HepG2 (cell line): Measurements from ENCODE around the gene LAMTOR1. TPM values are rescaled to one million over a fixed set of nuclear protein-coding genes. Genes with fewer than 3 reads are reported as not detected.

Experiments
- KDM3A ChIP-seq: IDR thresholded peaks from 2 replicates; pipeline ENCODE4 v1.6.1; 2018; ENCODE audit warnings: low read depth, missing compliant biosample characterization
- REXO4 ChIP-seq: sonication (generic); formaldehyde crosslinking; IDR thresholded peaks from 2 replicates; pipeline ENCODE4 v1.8.0; 2022; ENCODE audit warnings: missing genetic modification reagents, mild to moderate bottlenecking, borderline replicate concordance
- SRF ChIP-seq: IDR thresholded peaks from 2 replicates; pipeline ENCODE4 v1.6.1; 2011; ENCODE audit warnings: mild to moderate bottlenecking, low read depth, low read length, moderate library complexity
- SUZ12 ChIP-seq: fragments of 150-350 bp; IDR thresholded peaks from 2 replicates; pipeline ENCODE4 v1.6.1; 2014; ENCODE audit warnings: low read depth, low read length
- U2AF1 ChIP-seq: fragments of 200-400 bp; formaldehyde crosslinking; optimal IDR thresholded peaks from 2 replicates; pipeline ENCODE3; 2017; ENCODE audit warnings: mild to moderate bottlenecking, low read depth, low read length
- ZFX ChIP-seq: sonication (generic); formaldehyde crosslinking; IDR thresholded peaks from 2 replicates; pipeline ENCODE4 v1.4.0; 2020; ENCODE audit warnings: mild to moderate bottlenecking, low read depth, missing genetic modification reagents, moderate library complexity
- ZNF652 ChIP-seq: IDR thresholded peaks from 2 replicates; pipeline ENCODE4 v1.6.1; 2016; ENCODE audit warnings: low read depth, borderline replicate concordance
- polyA plus RNA-seq, 8 experiments: library from polyadenylated mRNA; depleted of rRNA in 3 of 8; stranded (reverse) in 7 of 8; unstranded in 1 of 8; fragments of >200 nt; fragmentation: Illumina TruSeq in 4 of 8; extraction: Trizol in 4 of 8; gene quantifications; 2 replicates each; pipeline versions ENCODE4 v1.2.1 to v1.2.3, GENCODE V29; 2011 to 2016; ENCODE audit warnings: low read depth in 4 of 8, missing spikeins in 1 of 8, mixed read lengths in 1 of 8; ENCODE audit not compliant: insufficient read depth in 1 of 8
- total RNA-seq, 5 experiments: library from RNA; depleted of rRNA; stranded (reverse); fragments of >200 nt; fragmentation: Illumina TruSeq; extraction: Trizol; gene quantifications; 2 replicates each; pipeline ENCODE4 v1.2.3, GENCODE V29; 2016; ENCODE audit warnings: low read depth in 1 of 5
- TF ChIP-seq, protein P1 (sequence below): sonication (generic); formaldehyde crosslinking; IDR thresholded peaks from 2 replicates; pipeline ENCODE4 v1.5.0; 2020; ENCODE audit warnings: mild to moderate bottlenecking, missing genetic modification reagents, borderline replicate concordance
- TF ChIP-seq, protein P2 (sequence below): sonication (generic); formaldehyde crosslinking; IDR thresholded peaks from 2 replicates; pipeline ENCODE4 v1.5.0; 2020; ENCODE audit warnings: missing genetic modification reagents
- TF ChIP-seq, protein P3 (sequence below): sonication (generic); formaldehyde crosslinking; IDR thresholded peaks from 2 replicates; pipeline ENCODE4 v1.4.0; 2020; ENCODE audit warnings: missing genetic modification reagents
- TF ChIP-seq, protein P4 (sequence below): sonication (generic); formaldehyde crosslinking; conservative IDR thresholded peaks from 2 replicates; pipeline ENCODE4 v1.8.0; 2022; ENCODE audit warnings: low read depth, missing genetic modification reagents

The LAMTOR1 gene
- total and polyA plus RNA-seq, 2 of the 13 experiments (the other 11 are each of a cell fraction or from before 2014, with no cell fraction given) = 60.4 to 66.0 TPM

DNA sequence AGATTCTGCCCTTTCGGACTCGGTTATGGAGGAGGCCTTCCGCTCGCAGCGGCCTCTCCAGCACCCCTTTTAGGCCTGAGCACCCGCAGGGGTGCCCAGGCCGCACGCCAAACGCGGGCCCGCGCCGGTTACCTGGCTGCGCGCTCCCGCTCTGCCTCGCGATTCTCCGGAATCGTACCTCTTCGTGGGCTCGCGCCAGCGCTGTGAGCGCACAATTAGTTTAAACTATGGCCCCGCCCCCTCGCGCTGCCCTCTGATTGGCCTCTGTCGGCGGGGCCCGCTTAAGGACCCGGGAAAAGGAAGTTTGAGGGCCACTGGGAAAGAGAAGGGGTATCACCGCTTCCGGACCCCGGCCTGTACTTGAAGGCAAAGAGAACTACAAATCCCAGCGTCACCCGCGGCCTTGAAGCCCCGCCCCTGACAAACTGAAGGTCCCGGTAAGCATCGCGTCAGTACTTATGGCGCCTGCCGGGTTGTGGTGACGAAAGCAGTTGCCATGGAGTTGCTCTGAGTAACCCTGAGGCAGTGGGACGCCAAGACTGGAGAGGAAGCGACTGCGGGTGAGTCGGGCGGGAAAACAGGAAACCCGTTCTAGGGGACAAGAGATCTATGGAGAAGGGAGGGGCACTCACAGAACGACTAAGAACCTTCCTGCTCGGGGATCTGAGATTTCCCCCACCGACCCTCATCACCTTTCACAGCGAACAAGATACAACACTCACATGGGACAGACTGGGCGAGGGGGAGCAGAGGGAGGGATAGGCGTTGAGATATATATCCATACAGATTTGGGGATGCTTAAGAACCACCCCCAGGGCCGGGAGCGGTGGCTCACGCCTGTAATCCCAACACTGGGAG is 22.5 kb downstream of the LAMTOR1 start, which contains the start of the genes LRRC51 and NUMA1 (continued):
- TF ChIP-seq, protein P1, sequence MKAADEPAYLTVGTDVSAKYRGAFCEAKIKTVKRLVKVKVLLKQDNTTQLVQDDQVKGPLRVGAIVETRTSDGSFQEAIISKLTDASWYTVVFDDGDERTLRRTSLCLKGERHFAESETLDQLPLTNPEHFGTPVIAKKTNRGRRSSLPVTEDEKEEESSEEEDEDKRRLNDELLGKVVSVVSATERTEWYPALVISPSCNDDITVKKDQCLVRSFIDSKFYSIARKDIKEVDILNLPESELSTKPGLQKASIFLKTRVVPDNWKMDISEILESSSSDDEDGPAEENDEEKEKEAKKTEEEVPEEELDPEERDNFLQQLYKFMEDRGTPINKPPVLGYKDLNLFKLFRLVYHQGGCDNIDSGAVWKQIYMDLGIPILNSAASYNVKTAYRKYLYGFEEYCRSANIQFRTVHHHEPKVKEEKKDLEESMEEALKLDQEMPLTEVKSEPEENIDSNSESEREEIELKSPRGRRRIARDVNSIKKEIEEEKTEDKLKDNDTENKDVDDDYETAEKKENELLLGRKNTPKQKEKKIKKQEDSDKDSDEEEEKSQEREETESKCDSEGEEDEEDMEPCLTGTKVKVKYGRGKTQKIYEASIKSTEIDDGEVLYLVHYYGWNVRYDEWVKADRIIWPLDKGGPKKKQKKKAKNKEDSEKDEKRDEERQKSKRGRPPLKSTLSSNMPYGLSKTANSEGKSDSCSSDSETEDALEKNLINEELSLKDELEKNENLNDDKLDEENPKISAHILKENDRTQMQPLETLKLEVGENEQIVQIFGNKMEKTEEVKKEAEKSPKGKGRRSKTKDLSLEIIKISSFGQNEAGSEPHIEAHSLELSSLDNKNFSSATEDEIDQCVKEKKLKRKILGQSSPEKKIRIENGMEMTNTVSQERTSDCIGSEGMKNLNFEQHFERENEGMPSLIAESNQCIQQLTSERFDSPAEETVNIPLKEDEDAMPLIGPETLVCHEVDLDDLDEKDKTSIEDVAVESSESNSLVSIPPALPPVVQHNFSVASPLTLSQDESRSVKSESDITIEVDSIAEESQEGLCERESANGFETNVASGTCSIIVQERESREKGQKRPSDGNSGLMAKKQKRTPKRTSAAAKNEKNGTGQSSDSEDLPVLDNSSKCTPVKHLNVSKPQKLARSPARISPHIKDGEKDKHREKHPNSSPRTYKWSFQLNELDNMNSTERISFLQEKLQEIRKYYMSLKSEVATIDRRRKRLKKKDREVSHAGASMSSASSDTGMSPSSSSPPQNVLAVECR (CRISPR knock-in tag) = peak; percentile 86
- TF ChIP-seq KDM3A (CRISPR knock-in tag) (peak; percentile 74; the same call in 1 of the 2 replicates), ZNF652 (CRISPR knock-in tag) (no peak), ZFX (CRISPR knock-in tag) (peak; percentile 87), SUZ12 (peak; percentile 73), SRF (no peak), REXO4 (CRISPR knock-in tag) (no peak), U2AF1 (no peak)
- TF ChIP-seq, protein P2, sequence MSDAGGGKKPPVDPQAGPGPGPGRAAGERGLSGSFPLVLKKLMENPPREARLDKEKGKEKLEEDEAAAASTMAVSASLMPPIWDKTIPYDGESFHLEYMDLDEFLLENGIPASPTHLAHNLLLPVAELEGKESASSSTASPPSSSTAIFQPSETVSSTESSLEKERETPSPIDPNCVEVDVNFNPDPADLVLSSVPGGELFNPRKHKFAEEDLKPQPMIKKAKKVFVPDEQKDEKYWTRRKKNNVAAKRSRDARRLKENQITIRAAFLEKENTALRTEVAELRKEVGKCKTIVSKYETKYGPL (CRISPR knock-in tag) = no peak
- TF ChIP-seq, protein P3, sequence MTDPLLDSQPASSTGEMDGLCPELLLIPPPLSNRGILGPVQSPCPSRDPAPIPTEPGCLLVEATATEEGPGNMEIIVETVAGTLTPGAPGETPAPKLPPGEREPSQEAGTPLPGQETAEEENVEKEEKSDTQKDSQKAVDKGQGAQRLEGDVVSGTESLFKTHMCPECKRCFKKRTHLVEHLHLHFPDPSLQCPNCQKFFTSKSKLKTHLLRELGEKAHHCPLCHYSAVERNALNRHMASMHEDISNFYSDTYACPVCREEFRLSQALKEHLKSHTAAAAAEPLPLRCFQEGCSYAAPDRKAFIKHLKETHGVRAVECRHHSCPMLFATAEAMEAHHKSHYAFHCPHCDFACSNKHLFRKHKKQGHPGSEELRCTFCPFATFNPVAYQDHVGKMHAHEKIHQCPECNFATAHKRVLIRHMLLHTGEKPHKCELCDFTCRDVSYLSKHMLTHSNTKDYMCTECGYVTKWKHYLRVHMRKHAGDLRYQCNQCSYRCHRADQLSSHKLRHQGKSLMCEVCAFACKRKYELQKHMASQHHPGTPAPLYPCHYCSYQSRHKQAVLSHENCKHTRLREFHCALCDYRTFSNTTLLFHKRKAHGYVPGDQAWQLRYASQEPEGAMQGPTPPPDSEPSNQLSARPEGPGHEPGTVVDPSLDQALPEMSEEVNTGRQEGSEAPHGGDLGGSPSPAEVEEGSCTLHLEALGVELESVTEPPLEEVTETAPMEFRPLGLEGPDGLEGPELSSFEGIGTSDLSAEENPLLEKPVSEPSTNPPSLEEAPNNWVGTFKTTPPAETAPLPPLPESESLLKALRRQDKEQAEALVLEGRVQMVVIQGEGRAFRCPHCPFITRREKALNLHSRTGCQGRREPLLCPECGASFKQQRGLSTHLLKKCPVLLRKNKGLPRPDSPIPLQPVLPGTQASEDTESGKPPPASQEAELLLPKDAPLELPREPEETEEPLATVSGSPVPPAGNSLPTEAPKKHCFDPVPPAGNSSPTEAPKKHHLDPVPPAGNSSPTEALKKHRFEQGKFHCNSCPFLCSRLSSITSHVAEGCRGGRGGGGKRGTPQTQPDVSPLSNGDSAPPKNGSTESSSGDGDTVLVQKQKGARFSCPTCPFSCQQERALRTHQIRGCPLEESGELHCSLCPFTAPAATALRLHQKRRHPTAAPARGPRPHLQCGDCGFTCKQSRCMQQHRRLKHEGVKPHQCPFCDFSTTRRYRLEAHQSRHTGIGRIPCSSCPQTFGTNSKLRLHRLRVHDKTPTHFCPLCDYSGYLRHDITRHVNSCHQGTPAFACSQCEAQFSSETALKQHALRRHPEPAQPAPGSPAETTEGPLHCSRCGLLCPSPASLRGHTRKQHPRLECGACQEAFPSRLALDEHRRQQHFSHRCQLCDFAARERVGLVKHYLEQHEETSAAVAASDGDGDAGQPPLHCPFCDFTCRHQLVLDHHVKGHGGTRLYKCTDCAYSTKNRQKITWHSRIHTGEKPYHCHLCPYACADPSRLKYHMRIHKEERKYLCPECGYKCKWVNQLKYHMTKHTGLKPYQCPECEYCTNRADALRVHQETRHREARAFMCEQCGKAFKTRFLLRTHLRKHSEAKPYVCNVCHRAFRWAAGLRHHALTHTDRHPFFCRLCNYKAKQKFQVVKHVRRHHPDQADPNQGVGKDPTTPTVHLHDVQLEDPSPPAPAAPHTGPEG (CRISPR knock-in tag) = peak; percentile 70; the same call in 1 of the 2 replicates
- TF ChIP-seq, protein P4, sequence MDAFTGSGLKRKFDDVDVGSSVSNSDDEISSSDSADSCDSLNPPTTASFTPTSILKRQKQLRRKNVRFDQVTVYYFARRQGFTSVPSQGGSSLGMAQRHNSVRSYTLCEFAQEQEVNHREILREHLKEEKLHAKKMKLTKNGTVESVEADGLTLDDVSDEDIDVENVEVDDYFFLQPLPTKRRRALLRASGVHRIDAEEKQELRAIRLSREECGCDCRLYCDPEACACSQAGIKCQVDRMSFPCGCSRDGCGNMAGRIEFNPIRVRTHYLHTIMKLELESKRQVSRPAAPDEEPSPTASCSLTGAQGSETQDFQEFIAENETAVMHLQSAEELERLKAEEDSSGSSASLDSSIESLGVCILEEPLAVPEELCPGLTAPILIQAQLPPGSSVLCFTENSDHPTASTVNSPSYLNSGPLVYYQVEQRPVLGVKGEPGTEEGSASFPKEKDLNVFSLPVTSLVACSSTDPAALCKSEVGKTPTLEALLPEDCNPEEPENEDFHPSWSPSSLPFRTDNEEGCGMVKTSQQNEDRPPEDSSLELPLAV = no peak
